Measurements from ENCODE around the gene PTPRD. TPM values are rescaled to one million over a fixed set of nuclear protein-coding genes. Genes with fewer than 3 reads are reported as not detected.

PTPRD gene
- total and polyA plus RNA-seq, 9 of the 15 experiments (the other 6 are each of a cell fraction or from before 2014, with no cell fraction given) = 0.11 TPM; not detected in 8

GRCh38 chr9:8809741-8810140 lies 1803.1 kb downstream of the PTPRD start:
- Histone ChIP-seq H3K9me1 (ENCODE audit: control insufficient read depth, insufficient read depth, low read length) (no peaks in the 10 kb centered on the region), H3K9ac (ENCODE audit: insufficient read depth in 1 of 2, low read depth in 2 of 2, low read length in 2 of 2) (no peak overlapping the region), H3K79me2 (ENCODE audit: control insufficient read depth, insufficient read depth, low read length) (no peaks in the 10 kb centered on the region), H4K20me1 (replicated peaks; ENCODE audit: control insufficient read depth, insufficient read depth, low read length) (no peaks in the 10 kb centered on the region), H3K9me3 (replicated peaks; ENCODE audit: control insufficient read depth, insufficient read depth, low read depth, low read length) (no peaks in the 10 kb centered on the region), H3K4me1 (replicated peaks in 1 of 2; ENCODE audit: control insufficient read depth in 2 of 2, insufficient read depth in 2 of 2, low read length in 2 of 2) (no peaks in the 10 kb centered on the region), H2AFZ (ENCODE audit: low read depth, low read length) (no peak overlapping the region), H3K4me3 (no peak overlapping the region), H3K4me2 (ENCODE audit: insufficient read depth, low read length) (no peak overlapping the region), H3K27ac (ENCODE audit: extremely low read depth, low read depth, low read length) (no peak overlapping the region), H3K36me3 (ENCODE audit: control insufficient read depth, insufficient read depth, low read length) (no peaks in the 10 kb centered on the region), H3K27me3 (ENCODE audit: control insufficient read depth in 2 of 2, insufficient read depth in 2 of 2, low read length in 2 of 2) (no peaks in the 10 kb centered on the region)
- TF ChIP-seq, protein P1, sequence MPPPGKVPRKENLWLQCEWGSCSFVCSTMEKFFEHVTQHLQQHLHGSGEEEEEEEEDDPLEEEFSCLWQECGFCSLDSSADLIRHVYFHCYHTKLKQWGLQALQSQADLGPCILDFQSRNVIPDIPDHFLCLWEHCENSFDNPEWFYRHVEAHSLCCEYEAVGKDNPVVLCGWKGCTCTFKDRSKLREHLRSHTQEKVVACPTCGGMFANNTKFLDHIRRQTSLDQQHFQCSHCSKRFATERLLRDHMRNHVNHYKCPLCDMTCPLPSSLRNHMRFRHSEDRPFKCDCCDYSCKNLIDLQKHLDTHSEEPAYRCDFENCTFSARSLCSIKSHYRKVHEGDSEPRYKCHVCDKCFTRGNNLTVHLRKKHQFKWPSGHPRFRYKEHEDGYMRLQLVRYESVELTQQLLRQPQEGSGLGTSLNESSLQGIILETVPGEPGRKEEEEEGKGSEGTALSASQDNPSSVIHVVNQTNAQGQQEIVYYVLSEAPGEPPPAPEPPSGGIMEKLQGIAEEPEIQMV (tag; conservative IDR thresholded peaks at IDR 0.05; ENCODE audit: low read depth) = no peak
- TF ChIP-seq ZNF511 (CRISPR knock-in tag; IDR thresholded peaks at IDR 0.05) (no peak), ETV1 (tag; conservative IDR thresholded peaks at IDR 0.05; ENCODE audit: low read depth) (no peak), CBX5 (IDR thresholded peaks at IDR 0.05; ENCODE audit: borderline replicate concordance, low read depth) (no peak), TCF3 (CRISPR knock-in tag; IDR thresholded peaks at IDR 0.05) (no peak), NONO (IDR thresholded peaks at IDR 0.05; ENCODE audit: low read depth in 2 of 2, low read length in 1 of 2) (no peak), COPS2 (conservative IDR thresholded peaks at IDR 0.05) (no peak)
- TF ChIP-seq, protein P2, sequence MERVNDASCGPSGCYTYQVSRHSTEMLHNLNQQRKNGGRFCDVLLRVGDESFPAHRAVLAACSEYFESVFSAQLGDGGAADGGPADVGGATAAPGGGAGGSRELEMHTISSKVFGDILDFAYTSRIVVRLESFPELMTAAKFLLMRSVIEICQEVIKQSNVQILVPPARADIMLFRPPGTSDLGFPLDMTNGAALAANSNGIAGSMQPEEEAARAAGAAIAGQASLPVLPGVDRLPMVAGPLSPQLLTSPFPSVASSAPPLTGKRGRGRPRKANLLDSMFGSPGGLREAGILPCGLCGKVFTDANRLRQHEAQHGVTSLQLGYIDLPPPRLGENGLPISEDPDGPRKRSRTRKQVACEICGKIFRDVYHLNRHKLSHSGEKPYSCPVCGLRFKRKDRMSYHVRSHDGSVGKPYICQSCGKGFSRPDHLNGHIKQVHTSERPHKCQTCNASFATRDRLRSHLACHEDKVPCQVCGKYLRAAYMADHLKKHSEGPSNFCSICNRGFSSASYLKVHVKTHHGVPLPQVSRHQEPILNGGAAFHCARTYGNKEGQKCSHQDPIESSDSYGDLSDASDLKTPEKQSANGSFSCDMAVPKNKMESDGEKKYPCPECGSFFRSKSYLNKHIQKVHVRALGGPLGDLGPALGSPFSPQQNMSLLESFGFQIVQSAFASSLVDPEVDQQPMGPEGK (CRISPR knock-in tag; IDR thresholded peaks at IDR 0.05; ENCODE audit: borderline replicate concordance) = no peak
- TF ChIP-seq, protein P3, sequence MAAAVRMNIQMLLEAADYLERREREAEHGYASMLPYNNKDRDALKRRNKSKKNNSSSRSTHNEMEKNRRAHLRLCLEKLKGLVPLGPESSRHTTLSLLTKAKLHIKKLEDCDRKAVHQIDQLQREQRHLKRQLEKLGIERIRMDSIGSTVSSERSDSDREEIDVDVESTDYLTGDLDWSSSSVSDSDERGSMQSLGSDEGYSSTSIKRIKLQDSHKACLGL (CRISPR knock-in tag; IDR thresholded peaks at IDR 0.05; ENCODE audit: borderline replicate concordance, poor library complexity, severe bottlenecking) = no peak
- WGBS (ENCODE audit: insufficient coverage, low coverage, missing lambda C conversion rate) = 0% methylated on average over 3 of the region's 3 CpGs
- intact Hi-C loops (cut with micrococcal nuclease) (no loop called here), in situ Hi-C loops (cut with MboI) (no loop called here)
- ChIA-PET CTCF (ENCODE audit: low intra/inter-chr PET ratio) (no interaction called here), POLR2A (no interaction called here)
- DNase-seq (ENCODE audit: extremely low read depth in 1 of 4, low spot score in 3 of 4) (no peak), ATAC-seq (no peak), FAIRE-seq (no peak)
- BruUV-seq (replicated peaks) = no TSS peak
